Peyer's patch (tissue), 4 donors: ENCODE measurements around the gene CCN6. TPM values are rescaled to one million over a fixed set of nuclear protein-coding genes. Genes with fewer than 3 reads are reported as not detected.
"Not testable (repeated sequence)": the region's sequence is repeated elsewhere in the genome, so short reads cannot be mapped to it uniquely, and the experiment has no call there.

Experiments used
- DNase-seq, 3 donors: peaks; one replicate each; pipeline ENCODE4 v3.0.0-alpha.2; 2017 to 2019
- H3K27ac ChIP-seq, 4 donors: fragments of 200-600 bp; sonication (generic); one replicate each; pipeline ENCODE4 v1.5.1; 2016 to 2019
- H3K27me3 ChIP-seq, 2 donors: fragments of 200-600 bp; sonication (generic); one replicate each; pipeline ENCODE4 v1.5.1; 2019
- H3K36me3 ChIP-seq, 3 donors: fragments of 200-600 bp; sonication (generic); one replicate each; pipeline ENCODE4 v1.5.1; 2016 to 2019
- H3K4me1 ChIP-seq, 4 donors: fragments of 200-600 bp; sonication (generic); one replicate each; pipeline ENCODE4 v1.5.1; 2016 to 2019
- H3K4me3 ChIP-seq, 4 donors: fragments of 200-600 bp; sonication (generic); 1 replicate in 3 of 4; 2 replicates in 1 of 4; pipeline ENCODE4 v1.5.1; 2016 to 2019; ENCODE audit warnings: mild to moderate bottlenecking in 1 of 4
- H3K9me3 ChIP-seq, 4 donors: fragments of 200-600 bp; sonication (generic); one replicate each; pipeline ENCODE4 v1.5.1; 2016 to 2019; ENCODE audit warnings: mild to moderate bottlenecking in 1 of 4
- CTCF ChIP-seq, 6 experiments: fragments of 450-650 bp in 4 of 6; fragments of 200-600 bp in 2 of 6; sonication (generic) in 1 of 6; IDR thresholded peaks; one replicate each; pipeline ENCODE4 v1.5.1; 2017 to 2019; ENCODE audit warnings: antibody characterized with exemption in 6 of 6, mild to moderate bottlenecking in 3 of 6, moderate library complexity in 1 of 6
- POLR2A ChIP-seq, 2 donors: fragments of 450-650 bp; IDR thresholded peaks; one replicate each; pipeline ENCODE4 v1.5.1; 2017; ENCODE audit warnings: antibody characterized with exemption in 2 of 2, mild to moderate bottlenecking in 2 of 2, moderate library complexity in 2 of 2
- total RNA-seq, 4 donors: library from RNA; depleted of rRNA; stranded (reverse); fragments of >200 nt; gene quantifications; one replicate each; pipeline ENCODE4 v1.1.0, GENCODE V29; 2016

CCN6 gene
- total RNA-seq, 4 donors from 2014 or later: not detected

DNA sequence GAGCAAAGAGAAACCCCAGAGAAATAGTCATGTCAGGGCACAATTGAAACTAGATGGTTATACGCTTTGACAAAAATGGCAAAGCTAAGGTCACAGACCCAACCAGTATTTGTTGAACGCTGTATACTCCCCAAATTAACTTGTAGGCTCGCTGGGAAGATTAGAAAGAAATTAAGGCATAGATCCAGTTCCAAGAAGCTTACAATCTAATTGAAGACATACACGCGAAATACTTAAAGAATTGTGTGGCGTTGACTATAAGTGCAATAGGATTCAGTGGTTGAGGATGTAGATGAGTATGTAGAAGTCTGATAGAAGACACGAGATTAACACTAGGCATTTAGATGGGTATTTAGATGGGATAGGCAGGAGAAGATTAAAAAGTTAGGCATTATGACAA is 34.0 kb downstream of the CCN6 start:
- peak overlapping the region; percentile 74 to 81 (median 76) for H3K27ac ChIP-seq
- peak overlapping the region; percentile 60 to 73 (median 66) for H3K4me3 ChIP-seq
- no peaks in the 10 kb centered on the region for H3K27me3 ChIP-seq
- peaks cover 0 to 8% (median 0%) of the 10 kb centered on the region in 3 donors for H3K36me3 ChIP-seq
- TF ChIP-seq POLR2A (IDR thresholded peaks at IDR 0.05) (no peak), CTCF (IDR thresholded peaks at IDR 0.05) (no peak)
- H3K9me3 ChIP-seq: no peaks in the 10 kb centered on the region
- no peak for DNase-seq
- H3K4me1 ChIP-seq: peaks cover 0 to 5% (median 0%) of the 10 kb centered on the region in 4 donors

DNA sequence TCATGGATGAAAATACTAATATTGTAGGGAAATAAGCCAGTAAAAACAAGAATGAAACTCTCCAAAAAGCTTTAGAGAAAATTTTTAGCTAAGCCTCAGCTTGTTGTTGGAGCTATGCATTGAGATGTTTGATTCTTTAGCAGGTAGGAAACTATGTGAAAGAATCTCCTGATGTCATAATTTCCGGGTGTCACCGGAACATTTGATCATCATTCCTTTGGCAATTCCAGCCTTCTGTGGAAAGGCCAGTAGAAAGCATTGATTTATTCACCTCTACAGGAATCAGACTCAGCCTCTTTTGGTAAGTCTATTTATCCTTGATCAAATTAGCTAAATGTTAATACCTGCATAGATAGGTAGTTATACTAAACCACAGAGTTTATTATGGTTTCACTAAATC is 43.0 kb downstream of the CCN6 start:
- H3K4me3 ChIP-seq: no peak overlapping the region
- no peak for DNase-seq
- no peaks in the 10 kb centered on the region for H3K36me3 ChIP-seq
- H3K9me3 ChIP-seq: no peaks in the 10 kb centered on the region
- no peaks in the 10 kb centered on the region for H3K4me1 ChIP-seq
- TF ChIP-seq POLR2A (IDR thresholded peaks at IDR 0.05) (no peak), CTCF (IDR thresholded peaks at IDR 0.05) (no peak)
- H3K27ac ChIP-seq: no peak overlapping the region
- H3K27me3 ChIP-seq: no peaks in the 10 kb centered on the region

- H3K27ac ChIP-seq: no peak overlapping the region
- H3K27me3 ChIP-seq: no peaks in the 10 kb centered on the region
- TF ChIP-seq POLR2A (IDR thresholded peaks at IDR 0.05): no peak
- no peak for TF ChIP-seq CTCF (IDR thresholded peaks at IDR 0.05)
- H3K4me1 ChIP-seq: no peaks in the 10 kb centered on the region
- H3K36me3 ChIP-seq: no peaks in the 10 kb centered on the region
- no peak for DNase-seq
- H3K4me3 ChIP-seq: no peak overlapping the region
- no peaks in the 10 kb centered on the region for H3K9me3 ChIP-seq
Measured at GRCh38 chr6:112100561-112100960, 46.7 kb downstream of the CCN6 start.

GRCh38 chr6:112106026-112106425 is 52.1 kb downstream of the CCN6 start:
- H3K36me3 ChIP-seq: peaks cover 0 to 27% (median 0%) of the 10 kb centered on the region in 3 donors
- H3K27me3 ChIP-seq, H3K4me3 ChIP-seq, H3K9me3 ChIP-seq, H3K4me1 ChIP-seq, H3K27ac ChIP-seq, DNase-seq: not testable (repeated sequence)

- H3K36me3 ChIP-seq: peaks cover 0 to 27% (median 0%) of the 10 kb centered on the region in 3 donors
- TF ChIP-seq POLR2A (IDR thresholded peaks at IDR 0.05) (no peak), CTCF (IDR thresholded peaks at IDR 0.05) (no peak)
- H3K27ac ChIP-seq: no peak overlapping the region
- no peaks in the 10 kb centered on the region for H3K4me1 ChIP-seq
- DNase-seq: no peak
- H3K9me3 ChIP-seq: no peaks in the 10 kb centered on the region
- no peak overlapping the region for H3K4me3 ChIP-seq
- H3K27me3 ChIP-seq: no peaks in the 10 kb centered on the region
Measured at GRCh38 chr6:112106562-112106961, 52.7 kb downstream of the CCN6 start.

DNA sequence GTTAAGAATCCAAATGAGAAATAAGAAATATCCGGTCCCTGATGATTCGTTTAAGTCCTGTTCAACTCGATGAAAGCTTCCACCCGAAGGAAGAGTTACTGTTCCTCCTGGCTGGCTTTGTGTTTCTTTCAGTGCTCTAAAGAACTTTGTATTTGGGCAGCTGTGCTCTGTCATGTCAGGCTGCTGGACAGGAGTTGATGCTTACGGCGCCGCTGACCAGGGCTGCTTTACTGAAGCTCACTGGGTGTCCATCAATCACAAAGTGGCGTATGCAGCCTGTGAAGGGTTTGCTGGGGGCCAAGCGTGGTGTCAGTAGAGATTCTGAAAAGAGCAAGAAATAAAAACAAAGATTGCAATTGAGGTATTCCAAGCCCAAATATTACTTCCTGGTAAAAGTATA is 55.4 kb downstream of the CCN6 start:
- Histone ChIP-seq H3K9me3 (no peaks in the 10 kb centered on the region), H3K4me3 (no peak overlapping the region), H3K36me3 (peaks cover 0 to 27% (median 0%) of the 10 kb centered on the region in 3 donors), H3K27ac (peak overlapping the region in 1 of 4 donors; percentile 24), H3K27me3 (no peaks in the 10 kb centered on the region), H3K4me1 (no peaks in the 10 kb centered on the region)
- DNase-seq: no peak
- no peak for TF ChIP-seq POLR2A (IDR thresholded peaks at IDR 0.05)
- TF ChIP-seq CTCF (IDR thresholded peaks at IDR 0.05): no peak
